Loucy (cell line): ENCODE results near the gene GET4.

Source experiments
- H2AFZ ChIP-seq: fragments of 200-600 bp; sonication (generic); 2 replicates; pipeline ENCODE4 v1.6.0; 2016; ENCODE audit warnings: antibody characterized with exemption, mild to moderate bottlenecking, low read length, moderate library complexity
- H3F3A ChIP-seq: fragments of 200-600 bp; 2 replicates; pipeline ENCODE4 v1.6.0; 2016; ENCODE audit warnings: antibody characterized with exemption, low read depth, mild to moderate bottlenecking
- H3K27me3 ChIP-seq: fragments of 200-600 bp; sonication (generic); 2 replicates; pipeline ENCODE4 v1.6.1; 2014; ENCODE audit warnings: low read length, mild to moderate bottlenecking; ENCODE audit not compliant: insufficient read depth, poor library complexity, severe bottlenecking
- H3K36me3 ChIP-seq: fragments of 200-600 bp; sonication (generic); 2 replicates; pipeline ENCODE4 v1.6.1; 2016; ENCODE audit warnings: low read length; ENCODE audit not compliant: insufficient read depth
- H3K4me1 ChIP-seq: fragments of 200-600 bp; sonication (generic); 2 replicates; pipeline ENCODE4 v1.5.1; 2014; ENCODE audit warnings: low read length, mild to moderate bottlenecking; ENCODE audit not compliant: insufficient read depth, poor library complexity, severe bottlenecking
- H3K4me2 ChIP-seq: fragments of 200-600 bp; sonication (generic); 2 replicates; pipeline ENCODE4 v1.6.0; 2014; ENCODE audit warnings: antibody characterized with exemption, low read length, low read depth, mild to moderate bottlenecking; ENCODE audit not compliant: poor library complexity, severe bottlenecking
- H3K4me3 ChIP-seq: fragments of 200-600 bp; sonication (generic); 2 replicates; pipeline ENCODE4 v1.5.1; 2014; ENCODE audit warnings: low read length, mild to moderate bottlenecking, mixed read lengths; ENCODE audit not compliant: poor library complexity, severe bottlenecking
- H3K79me2 ChIP-seq: fragments of 200-600 bp; sonication (generic); 2 replicates; pipeline ENCODE4 v1.6.1; 2014; ENCODE audit warnings: low read length; ENCODE audit not compliant: insufficient read depth
- H3K9ac ChIP-seq: fragments of 200-600 bp; sonication (generic); 2 replicates; pipeline ENCODE4 v1.6.0; 2014; ENCODE audit warnings: mild to moderate bottlenecking, low read depth, low read length, moderate library complexity; ENCODE audit not compliant: poor library complexity, severe bottlenecking
- H3K9me2 ChIP-seq: fragments of 200-600 bp; sonication (generic); replicated peaks from 2 replicates; pipeline ENCODE4 v1.6.1; 2016; ENCODE audit warnings: low read depth, low read length, mixed read lengths
- H3K9me3 ChIP-seq: fragments of 200-600 bp; sonication (generic); 2 replicates; pipeline ENCODE4 v1.6.1; 2014; ENCODE audit warnings: mild to moderate bottlenecking, antibody characterized with exemption, low read length, low read depth; ENCODE audit not compliant: insufficient read depth
- H4K20me1 ChIP-seq: fragments of 200-600 bp; sonication (generic); 2 replicates; pipeline ENCODE4 v1.6.0; 2014; ENCODE audit warnings: antibody characterized with exemption, low read length, mild to moderate bottlenecking; ENCODE audit not compliant: insufficient read depth, poor library complexity, severe bottlenecking
- CTCF ChIP-seq: fragments of 200-600 bp; sonication (generic); conservative IDR thresholded peaks from 2 replicates; pipeline ENCODE4 v1.5.1; 2014; ENCODE audit warnings: mild to moderate bottlenecking, antibody characterized with exemption, low read length
- EZH2phosphoT487 ChIP-seq: fragments of 200-600 bp; IDR thresholded peaks from 2 replicates; pipeline ENCODE4 v1.6.1; 2018; ENCODE audit warnings: antibody characterized with exemption, mild to moderate bottlenecking, moderate library complexity, borderline replicate concordance

The GET4 gene

GRCh38 chr7:863106-863505 lies 13.2 kb upstream of the GET4 start:
- no peaks in the 10 kb centered on the region for H3F3A ChIP-seq
- TF ChIP-seq EZH2phosphoT487: no peak
- TF ChIP-seq CTCF: no peak
- H3K79me2 ChIP-seq: no peaks in the 10 kb centered on the region
- H2AFZ ChIP-seq: no peak overlapping the region
- no peaks in the 10 kb centered on the region for H3K9me3 ChIP-seq
- H3K4me2 ChIP-seq: no peak overlapping the region
- no peak overlapping the region for H3K9ac ChIP-seq
- no peaks in the 10 kb centered on the region for H3K9me2 ChIP-seq
- H4K20me1 ChIP-seq: no peaks in the 10 kb centered on the region
- H3K27me3 ChIP-seq: no peaks in the 10 kb centered on the region
- no peak overlapping the region for H3K4me3 ChIP-seq
- no peaks in the 10 kb centered on the region for H3K4me1 ChIP-seq
- peaks cover 60% of the 10 kb centered on the region for H3K36me3 ChIP-seq

- Histone ChIP-seq H3K9me3 (no peaks in the 10 kb centered on the region), H4K20me1 (no peaks in the 10 kb centered on the region), H3K79me2 (no peaks in the 10 kb centered on the region), H3K4me3 (no peak overlapping the region), H3K4me1 (no peaks in the 10 kb centered on the region), H3K4me2 (no peak overlapping the region), H3K27me3 (no peaks in the 10 kb centered on the region), H2AFZ (no peak overlapping the region), H3F3A (no peaks in the 10 kb centered on the region), H3K9ac (no peak overlapping the region), H3K36me3 (peaks cover 46% of the 10 kb centered on the region), H3K9me2 (no peaks in the 10 kb centered on the region)
- TF ChIP-seq EZH2phosphoT487 (no peak), CTCF (no peak)
Measured at GRCh38 chr7:865921-866320, 10.4 kb upstream of the GET4 start.

GRCh38 chr7:867001-867405 lies 9.4 kb upstream of the GET4 start:
- Histone ChIP-seq H3K79me2 (no peaks in the 10 kb centered on the region), H3K4me3 (no peak overlapping the region), H3F3A (no peaks in the 10 kb centered on the region), H3K27me3 (no peaks in the 10 kb centered on the region), H4K20me1 (no peaks in the 10 kb centered on the region), H3K9me3 (no peaks in the 10 kb centered on the region), H3K9me2 (no peaks in the 10 kb centered on the region), H3K4me1 (no peaks in the 10 kb centered on the region), H3K36me3 (peaks cover 40% of the 10 kb centered on the region), H3K9ac (no peak overlapping the region), H2AFZ (no peak overlapping the region), H3K4me2 (no peak overlapping the region)
- TF ChIP-seq CTCF (no peak), EZH2phosphoT487 (no peak)
